Germinal center (tissue), 1 donor: Measurements from ENCODE around the gene CTXND1.
A peak's percentile ranks its signal among the peaks of the same experiment; 100 is the strongest.

Experiments used
- DNase-seq: peaks from one replicate; pipeline ENCODE4 v3.0.0; 2012; ENCODE audit warnings: mixed read lengths, low spot score

CTXND1 gene

DNA sequence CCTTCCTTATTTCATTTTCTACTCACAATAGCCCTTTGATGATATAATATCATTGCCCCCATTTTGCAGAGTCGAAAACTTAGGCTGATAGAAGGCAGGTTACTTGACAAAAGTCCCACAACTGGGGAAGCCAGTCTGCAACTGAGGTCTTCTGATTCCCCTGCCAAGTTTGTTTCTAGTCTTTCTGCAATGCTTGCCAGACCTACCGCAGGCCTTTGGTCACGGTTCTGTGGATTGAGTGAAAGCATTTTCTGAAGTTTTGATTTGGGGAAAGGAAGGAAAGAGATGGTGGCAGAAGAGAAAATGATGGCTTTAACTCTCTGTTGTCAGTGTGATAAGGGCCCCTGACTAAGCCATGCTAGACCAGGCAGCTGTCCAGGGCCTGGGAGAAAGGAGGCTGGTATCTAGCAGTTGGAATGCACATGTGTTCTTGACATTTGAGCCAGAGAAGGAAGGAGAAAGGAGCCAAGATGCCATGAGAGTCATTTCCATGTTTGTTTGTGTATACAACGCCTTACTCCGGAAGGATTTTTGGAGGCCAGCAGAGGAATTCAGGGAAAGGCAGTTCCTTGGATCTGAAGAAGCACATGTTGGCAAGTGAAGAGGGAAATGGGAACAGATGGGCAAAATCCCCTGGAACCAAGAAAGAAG lies 69.3 kb downstream of the CTXND1 start:
- DNase-seq = no peak

DNA sequence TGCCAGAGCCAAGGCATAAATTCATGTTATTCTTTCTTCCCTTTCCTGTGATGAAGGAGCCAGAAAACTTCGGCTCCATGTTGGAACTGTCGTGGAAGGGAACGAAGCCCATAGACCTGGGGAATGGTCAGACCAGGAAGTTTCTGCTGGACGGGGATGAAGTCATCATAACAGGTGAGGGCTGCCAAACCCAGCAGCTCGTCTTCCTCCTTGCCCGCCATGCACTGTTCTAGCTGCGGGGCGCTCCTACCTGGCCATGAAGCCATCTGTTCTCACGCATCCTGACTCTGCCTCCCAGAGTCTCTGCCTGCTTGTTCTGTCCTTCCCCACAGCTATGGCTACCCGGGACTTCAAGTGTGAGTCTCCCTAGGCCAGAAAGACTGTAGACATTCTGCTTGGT lies 71.0 kb downstream of the CTXND1 start:
- no peak for DNase-seq

- DNase-seq = no peak
Measured at GRCh38 chr15:80180468-80180867, 71.5 kb downstream of the CTXND1 start.

- DNase-seq = no peak
Measured at GRCh38 chr15:80179935-80180334, 72.1 kb downstream of the CTXND1 start.

GRCh38 chr15:80179025-80179759 lies 72.8 kb downstream of the CTXND1 start:
- no peak for DNase-seq

GRCh38 chr15:80177156-80177555 lies 74.9 kb downstream of the CTXND1 start:
- DNase-seq = no peak

- no peak for DNase-seq
Measured at GRCh38 chr15:80176443-80176842, 75.6 kb downstream of the CTXND1 start.

DNA sequence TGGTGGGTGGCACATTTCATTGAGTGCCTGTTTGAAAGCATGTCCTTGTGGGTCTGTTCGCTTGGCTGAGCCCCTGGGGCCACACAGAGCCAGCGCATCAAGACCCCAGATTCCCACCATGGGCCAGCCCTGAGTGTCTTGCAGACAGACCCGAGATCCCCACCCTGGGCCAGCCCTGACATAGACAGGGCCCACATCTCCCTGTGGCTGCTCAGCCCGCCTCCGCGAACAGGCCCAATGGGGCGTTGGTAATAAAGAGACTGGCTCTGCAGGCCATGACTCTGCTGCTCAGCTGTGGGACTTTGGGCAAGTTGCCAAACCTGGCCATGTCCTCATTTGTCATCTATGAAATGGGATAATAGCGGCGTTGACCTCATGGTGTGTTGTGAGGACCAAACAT lies 76.6 kb downstream of the CTXND1 start:
- DNase-seq = no peak

DNA sequence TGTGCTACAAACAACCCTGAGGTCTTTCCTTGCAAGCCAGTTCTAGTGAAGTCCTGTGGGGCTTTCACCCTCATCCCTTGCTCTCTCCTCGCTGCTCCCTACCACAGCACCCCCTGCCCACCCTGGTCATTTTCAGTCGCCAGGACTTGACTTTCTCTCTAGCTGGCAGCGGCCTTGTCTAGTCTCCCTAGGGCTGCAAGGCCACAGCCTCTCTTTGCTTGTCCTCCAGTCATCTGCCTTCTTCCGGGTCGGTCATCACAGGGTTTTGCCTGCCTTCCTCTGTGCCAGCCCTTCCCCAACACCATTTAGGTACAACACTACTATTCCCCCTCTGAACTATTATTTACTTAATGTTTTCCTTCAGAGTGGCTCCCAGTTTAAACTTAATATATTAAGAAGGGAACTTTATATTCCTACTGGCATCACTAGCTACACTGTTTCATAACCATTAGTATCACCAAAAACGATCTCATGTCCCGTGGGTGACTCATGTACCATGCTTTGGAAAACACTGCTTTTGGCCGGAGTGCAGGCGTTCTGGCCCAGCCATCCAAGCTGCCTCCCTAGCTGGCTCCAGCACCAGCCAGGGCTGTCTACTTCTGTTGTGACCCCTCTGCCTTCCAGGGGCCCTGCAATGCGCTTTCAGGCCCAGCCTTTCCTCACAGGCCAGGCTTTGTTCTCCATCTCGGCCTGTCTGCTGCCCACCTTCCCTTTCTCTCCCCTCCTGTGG lies 77.8 kb downstream of the CTXND1 start:
- DNase-seq = no peak

DNA sequence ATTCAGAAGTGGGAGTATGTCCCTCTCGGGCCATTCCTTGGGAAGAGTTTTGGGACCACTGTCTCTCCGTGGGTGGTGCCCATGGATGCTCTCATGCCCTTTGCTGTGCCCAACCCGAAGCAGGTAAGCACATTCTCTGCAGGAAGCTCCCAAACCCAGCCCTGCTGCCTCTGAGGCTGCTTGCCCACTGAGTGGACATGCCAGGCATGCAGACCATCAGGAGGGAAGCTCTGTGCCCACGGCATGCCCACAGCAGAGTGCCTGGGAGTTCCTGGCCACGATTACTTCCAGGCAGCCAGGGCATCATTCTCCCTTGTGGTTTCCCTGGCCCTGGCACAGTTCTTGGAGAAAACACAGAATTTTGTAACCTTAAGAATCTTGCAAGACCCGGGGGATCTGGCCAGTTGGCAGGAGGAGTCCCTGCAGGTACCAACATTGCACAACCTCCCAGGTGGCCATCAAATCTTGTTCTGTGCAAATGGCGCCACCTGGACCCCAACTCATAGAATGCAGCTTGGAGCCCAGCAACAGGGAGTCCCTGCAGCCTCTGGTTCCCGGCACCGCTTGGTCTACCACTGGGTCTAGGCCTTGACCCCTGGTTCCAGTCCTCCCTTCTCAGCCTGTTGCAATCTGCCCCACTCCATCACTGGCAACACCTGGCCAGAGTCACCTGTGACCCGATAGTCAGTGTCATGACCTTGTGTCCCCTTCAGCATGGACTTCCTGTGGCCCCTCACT lies 78.8 kb downstream of the CTXND1 start:
- DNase-seq = peak; percentile 74

GRCh38 chr15:80172401-80172800 lies 79.6 kb downstream of the CTXND1 start:
- DNase-seq = no peak

DNA sequence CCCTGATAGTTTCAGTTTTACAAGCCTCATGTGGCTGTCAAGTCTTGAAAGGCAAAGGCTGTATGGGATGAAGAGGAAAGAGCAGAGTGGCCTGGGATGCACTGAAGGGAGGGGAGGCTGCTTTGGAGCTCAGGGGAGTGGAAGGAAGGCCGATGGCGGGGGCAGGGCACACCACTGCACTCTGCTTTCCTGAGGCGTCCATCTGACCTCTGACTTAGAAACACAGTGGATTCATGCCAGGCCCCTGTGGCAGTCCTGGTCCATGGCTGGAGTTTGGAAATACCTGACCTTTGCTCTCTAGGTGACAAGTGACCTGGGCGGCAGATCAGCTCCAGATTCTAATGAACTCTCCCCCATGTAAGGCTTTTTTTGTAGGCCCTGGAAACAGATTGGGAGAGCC lies 80.2 kb downstream of the CTXND1 start:
- DNase-seq = no peak

DNA sequence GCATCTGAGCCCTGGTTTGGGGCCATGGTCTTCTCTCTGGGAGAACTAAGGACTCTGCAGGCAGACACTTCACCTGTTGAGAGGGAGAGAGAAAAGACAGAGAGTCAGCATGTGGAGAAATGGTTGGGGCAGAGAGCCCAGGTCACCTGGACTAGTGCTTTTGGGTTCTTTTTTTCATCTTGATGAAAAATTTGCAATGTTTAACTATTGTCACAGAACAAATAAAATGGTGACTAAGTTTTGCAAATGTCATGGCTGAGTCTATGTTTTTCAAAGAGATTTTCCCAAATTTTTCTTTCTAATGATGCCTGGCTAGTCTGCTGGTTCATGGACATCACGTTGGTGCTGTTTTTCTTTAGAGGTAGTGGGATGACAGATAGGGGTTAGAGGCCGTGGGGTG lies 81.4 kb downstream of the CTXND1 start:
- no peak for DNase-seq

- no peak for DNase-seq
Measured at GRCh38 chr15:80169768-80170357, 82.2 kb downstream of the CTXND1 start.

DNA sequence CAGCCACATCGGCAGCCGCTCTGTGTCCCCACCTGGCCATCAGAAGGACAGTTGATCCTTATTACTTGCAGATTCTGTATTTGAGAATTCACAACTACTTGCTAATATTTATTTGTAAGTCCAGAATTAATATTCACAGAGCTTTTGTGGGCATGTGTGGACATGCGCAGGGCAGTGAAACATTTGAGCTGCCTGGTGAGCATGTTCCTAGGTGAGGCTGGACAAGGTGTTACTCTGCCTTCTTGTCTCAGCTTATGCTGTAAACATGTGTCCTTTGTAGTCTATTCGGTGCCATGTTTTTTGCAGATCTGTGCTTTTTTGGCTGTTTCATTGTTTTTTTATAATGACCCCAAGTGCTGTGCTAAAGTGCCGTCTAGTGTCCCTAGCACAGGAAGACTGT lies 83.6 kb downstream of the CTXND1 start:
- no peak for DNase-seq

DNA sequence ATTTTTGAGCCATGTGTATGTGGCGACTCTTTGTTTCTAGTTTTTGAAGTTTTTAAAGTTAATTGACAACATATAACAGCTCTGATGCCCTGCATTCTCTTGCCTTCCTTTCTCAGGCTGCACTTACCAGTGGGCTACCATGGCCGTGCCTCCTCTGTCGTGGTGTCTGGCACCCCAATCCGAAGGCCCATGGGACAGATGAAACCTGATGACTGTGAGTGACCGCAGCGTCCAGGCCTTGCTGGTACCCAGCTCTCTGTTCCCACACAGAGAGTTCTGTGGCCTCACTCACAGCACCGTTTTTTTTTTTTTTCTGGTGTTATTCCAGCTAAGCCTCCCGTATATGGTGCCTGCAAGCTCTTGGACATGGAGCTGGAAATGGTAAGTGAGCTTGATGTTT lies 84.1 kb downstream of the CTXND1 start:
- no peak for DNase-seq

- DNase-seq = no peak
Measured at GRCh38 chr15:80163897-80164296, 88.1 kb downstream of the CTXND1 start.

- no peak for DNase-seq
Measured at GRCh38 chr15:80163217-80163616, 88.8 kb downstream of the CTXND1 start.

DNA sequence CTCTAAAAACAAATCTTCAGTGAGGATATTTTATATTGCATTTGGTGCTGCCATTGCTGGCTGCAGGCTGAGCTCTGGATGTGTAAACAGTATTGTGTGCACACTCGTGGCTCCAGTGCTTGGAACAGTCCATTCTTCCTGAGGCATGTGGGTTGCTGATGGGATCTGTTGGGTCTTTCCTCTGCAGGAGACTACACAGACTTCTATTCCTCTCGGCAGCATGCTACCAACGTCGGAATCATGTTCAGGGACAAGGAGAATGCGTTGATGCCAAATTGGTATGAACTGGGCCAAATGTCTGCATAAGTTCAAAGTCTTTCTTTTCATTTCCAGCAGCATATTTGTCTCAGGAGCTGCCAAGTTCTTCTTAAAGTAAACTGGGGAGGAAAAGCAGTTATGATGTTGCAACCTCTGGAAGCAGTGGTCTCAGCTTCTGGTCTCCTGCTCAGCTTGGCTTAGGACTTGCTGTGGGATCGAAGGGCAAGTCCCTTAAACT lies 89.9 kb downstream of the CTXND1 start:
- no peak for DNase-seq

- no peak for DNase-seq
Measured at GRCh38 chr15:80161468-80162016, 90.5 kb downstream of the CTXND1 start.

DNA sequence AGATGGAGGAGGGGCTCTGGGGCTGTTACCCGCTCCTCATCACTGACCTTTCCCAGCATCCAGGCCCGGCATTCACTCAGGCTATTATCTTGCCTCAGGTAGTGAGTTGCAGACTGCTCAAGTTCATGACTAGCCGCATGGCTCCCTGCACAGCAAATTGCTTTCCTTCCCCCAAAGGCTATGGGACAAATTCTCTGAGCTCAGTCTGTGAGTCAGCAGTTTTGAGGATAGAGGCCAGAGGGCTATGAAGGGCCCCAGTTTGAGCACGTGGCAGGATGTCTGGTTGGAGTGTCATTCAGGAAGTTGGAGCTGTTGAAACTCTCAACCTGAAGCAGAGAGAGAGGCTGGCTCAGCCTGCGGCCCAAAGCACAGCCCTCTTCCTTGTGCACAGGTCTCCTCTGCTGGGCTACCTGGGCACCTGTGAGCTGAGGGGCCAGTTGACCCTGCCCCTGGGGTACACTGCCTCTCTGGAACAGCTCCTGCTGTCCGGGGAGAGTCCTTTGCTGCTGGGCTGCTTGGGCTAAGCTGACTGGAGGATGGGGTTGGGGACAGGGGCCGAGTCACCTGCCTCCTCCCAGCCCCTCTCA lies 91.3 kb downstream of the CTXND1 start:
- DNase-seq = peak; percentile 39
